ENCODE results near the gene ISY1.

The ISY1 gene

DNA sequence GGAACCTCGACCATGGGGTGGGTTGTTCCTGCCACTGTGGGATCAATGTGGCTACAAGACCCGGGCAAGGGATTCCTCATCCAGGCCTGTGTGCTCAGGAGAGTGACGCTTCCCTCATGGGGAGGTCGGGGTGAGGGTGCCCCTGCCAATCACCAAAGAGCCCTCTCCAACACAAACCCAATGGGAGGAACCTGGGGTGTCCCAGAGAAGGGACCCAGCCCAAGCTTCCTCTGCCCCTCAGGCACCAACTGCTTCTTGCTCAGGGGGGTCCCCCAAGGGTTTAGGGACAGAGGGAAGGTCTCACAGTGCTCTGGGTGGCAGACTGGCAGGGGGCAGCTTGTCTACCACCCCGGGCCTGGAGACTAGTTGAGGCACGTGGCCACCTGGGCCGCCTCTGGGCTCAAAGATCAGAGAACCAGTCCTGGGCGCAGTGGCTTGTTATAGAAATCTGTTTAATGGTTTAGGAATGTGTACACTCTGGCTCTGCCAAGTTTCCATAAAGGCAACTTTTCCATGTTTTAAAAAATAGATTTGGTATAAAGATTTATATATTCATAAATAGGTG is 73.6 kb downstream of the ISY1 start:
- no peak for DNase-seq (ENCODE audit: low spot score)

DNA sequence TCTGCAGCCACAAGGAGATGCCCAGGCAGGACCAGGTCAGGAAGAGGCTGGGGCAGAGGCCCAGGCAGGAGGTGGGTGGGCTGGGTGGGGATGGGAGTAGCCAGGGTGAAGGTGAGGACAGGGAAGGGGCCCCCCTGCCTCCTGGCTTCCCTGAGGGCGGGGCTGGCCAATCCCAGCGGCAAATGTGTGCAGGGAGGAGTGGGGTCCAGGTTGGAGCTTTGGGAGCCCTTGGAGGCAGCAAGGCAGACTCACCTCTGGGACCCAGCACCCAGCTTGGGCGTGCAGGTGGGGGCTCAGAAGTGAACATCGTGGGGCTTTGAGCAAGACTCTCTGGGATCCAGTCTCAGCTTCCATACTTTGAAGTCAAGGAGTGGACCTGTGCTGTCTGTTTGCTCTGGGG is 75.0 kb downstream of the ISY1 start:
- DNase-seq (ENCODE audit: low spot score) = no peak

DNA sequence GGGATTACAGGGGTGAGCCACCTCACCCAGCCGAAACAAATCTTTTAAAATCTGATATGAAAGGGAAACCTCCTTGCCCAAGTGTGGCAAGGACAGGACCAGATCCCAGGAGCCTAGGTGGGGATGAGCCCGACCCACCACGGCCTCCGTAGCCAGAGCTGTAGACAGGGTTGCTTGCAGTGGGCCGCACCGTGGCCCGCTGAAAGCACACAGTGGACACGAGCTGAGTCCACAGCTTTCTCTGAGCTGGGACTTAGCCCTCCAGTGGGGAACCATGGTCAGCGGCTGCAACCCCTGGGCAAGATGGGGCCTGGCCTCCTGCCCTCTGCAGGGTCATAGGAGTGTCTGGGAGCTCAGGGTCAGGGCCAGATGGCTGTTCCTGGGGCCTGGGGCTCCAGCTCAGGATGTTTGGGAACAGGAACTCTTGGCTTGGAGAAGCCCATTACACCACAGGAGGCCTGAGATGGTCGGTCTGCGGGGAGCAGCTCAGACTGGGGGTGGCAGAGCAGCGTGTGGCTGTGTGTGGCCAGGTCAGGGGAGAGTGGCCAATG is 75.6 kb downstream of the ISY1 start:
- no peak for DNase-seq (ENCODE audit: low spot score)

DNA sequence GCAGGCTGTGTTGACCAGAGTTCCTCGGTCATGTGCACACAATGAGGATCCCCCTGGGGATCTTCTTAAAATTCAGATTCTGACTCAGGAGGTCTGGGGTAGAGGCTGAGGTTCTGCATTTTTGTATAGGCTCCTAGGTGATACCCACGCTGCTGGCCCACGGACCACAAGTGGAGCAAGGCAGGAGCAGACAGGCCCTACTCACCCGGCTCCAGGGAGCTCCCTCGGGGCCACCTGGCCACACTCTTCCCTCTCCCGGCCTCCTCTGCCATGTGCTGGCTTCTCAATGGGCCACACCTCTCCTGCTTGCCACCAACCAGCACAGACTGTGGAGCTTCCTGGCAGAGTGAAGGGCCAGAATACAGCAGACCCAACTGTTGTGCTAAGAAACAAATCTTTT is 76.4 kb downstream of the ISY1 start:
- DNase-seq (ENCODE audit: low spot score) = no peak

- no peak for DNase-seq (ENCODE audit: low spot score)
Observed at GRCh38 chr3:129082026-129082425, 78.8 kb downstream of the ISY1 start.

GRCh38 chr3:129081503-129081902 is 79.4 kb downstream of the ISY1 start:
- no peak for DNase-seq (ENCODE audit: low spot score)

DNA sequence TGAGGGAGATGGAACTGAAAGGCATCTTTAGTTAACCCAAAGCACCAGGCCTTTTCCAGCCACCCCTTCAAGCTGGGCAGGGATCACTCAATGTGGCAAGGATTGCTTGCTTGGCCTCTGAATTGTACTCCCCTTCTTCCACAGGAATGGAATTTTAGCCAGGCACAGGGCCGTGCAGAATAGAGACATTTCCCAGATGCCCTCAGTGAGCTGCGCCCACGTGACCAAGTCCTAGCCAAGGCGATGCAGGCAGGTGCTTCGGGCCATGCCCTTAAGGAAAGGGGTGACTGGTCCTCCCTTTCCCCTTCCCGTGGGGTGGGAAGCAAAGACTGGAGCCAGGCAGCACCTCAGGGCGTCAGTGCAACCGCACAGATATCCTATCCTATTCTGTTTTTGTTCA is 82.4 kb downstream of the ISY1 start:
- DNase-seq (ENCODE audit: low spot score) = no peak

Data from germinal center (tissue), 1 donor.